Measurements from ENCODE around the gene ZNF750.

ZNF750 gene

GRCh38 chr17:82812058-82812457, 27.8 kb downstream of the ZNF750 start:
- no peak overlapping the region for H3K4me3 ChIP-seq (ENCODE audit: insufficient read depth, low read depth, low read length, poor library complexity, severe bottlenecking)
- no peaks in the 10 kb centered on the region for H3K27me3 ChIP-seq (replicated peaks; ENCODE audit: control insufficient read depth, insufficient read depth, low read length, poor library complexity, severe bottlenecking)
- H3K27ac ChIP-seq (ENCODE audit: insufficient read depth, low read length, poor library complexity, severe bottlenecking): no peak overlapping the region
- H3K36me3 ChIP-seq (ENCODE audit: control insufficient read depth, insufficient read depth, low read length): peaks cover 24% of the 10 kb centered on the region
- no peaks in the 10 kb centered on the region for H3K4me1 ChIP-seq (ENCODE audit: control insufficient read depth, insufficient read depth, low read length, poor library complexity, severe bottlenecking)
- H3K9me3 ChIP-seq (ENCODE audit: control insufficient read depth, low read length): no peaks in the 10 kb centered on the region
- no peak for DNase-seq

GRCh38 chr17:82810644-82811430, 29.0 kb downstream of the ZNF750 start:
- H3K27me3 ChIP-seq (replicated peaks; ENCODE audit: control insufficient read depth, insufficient read depth, low read length, poor library complexity, severe bottlenecking): no peaks in the 10 kb centered on the region
- H3K4me3 ChIP-seq (ENCODE audit: insufficient read depth, low read depth, low read length, poor library complexity, severe bottlenecking): no peak overlapping the region
- no peaks in the 10 kb centered on the region for H3K4me1 ChIP-seq (ENCODE audit: control insufficient read depth, insufficient read depth, low read length, poor library complexity, severe bottlenecking)
- H3K27ac ChIP-seq (ENCODE audit: insufficient read depth, low read length, poor library complexity, severe bottlenecking): no peak overlapping the region
- H3K9me3 ChIP-seq (ENCODE audit: control insufficient read depth, low read length): no peaks in the 10 kb centered on the region
- H3K36me3 ChIP-seq (ENCODE audit: control insufficient read depth, insufficient read depth, low read length): peaks cover 20% of the 10 kb centered on the region
- no peak for DNase-seq

- Histone ChIP-seq H3K9me3 (ENCODE audit: control insufficient read depth, low read length) (no peaks in the 10 kb centered on the region), H3K36me3 (ENCODE audit: control insufficient read depth, insufficient read depth, low read length) (peaks cover 19% of the 10 kb centered on the region), H3K4me1 (ENCODE audit: control insufficient read depth, insufficient read depth, low read length, poor library complexity, severe bottlenecking) (no peaks in the 10 kb centered on the region), H3K4me3 (ENCODE audit: insufficient read depth, low read depth, low read length, poor library complexity, severe bottlenecking) (no peak overlapping the region), H3K27ac (ENCODE audit: insufficient read depth, low read length, poor library complexity, severe bottlenecking) (no peak overlapping the region), H3K27me3 (replicated peaks; ENCODE audit: control insufficient read depth, insufficient read depth, low read length, poor library complexity, severe bottlenecking) (no peaks in the 10 kb centered on the region)
- DNase-seq: no peak
Observed at GRCh38 chr17:82808921-82809905, 30.6 kb downstream of the ZNF750 start.

GRCh38 chr17:82808006-82808405, 31.8 kb downstream of the ZNF750 start:
- Histone ChIP-seq H3K36me3 (ENCODE audit: control insufficient read depth, insufficient read depth, low read length) (peaks cover 19% of the 10 kb centered on the region), H3K4me3 (ENCODE audit: insufficient read depth, low read depth, low read length, poor library complexity, severe bottlenecking) (no peak overlapping the region), H3K4me1 (ENCODE audit: control insufficient read depth, insufficient read depth, low read length, poor library complexity, severe bottlenecking) (no peaks in the 10 kb centered on the region), H3K9me3 (ENCODE audit: control insufficient read depth, low read length) (no peaks in the 10 kb centered on the region), H3K27me3 (replicated peaks; ENCODE audit: control insufficient read depth, insufficient read depth, low read length, poor library complexity, severe bottlenecking) (no peaks in the 10 kb centered on the region), H3K27ac (ENCODE audit: insufficient read depth, low read length, poor library complexity, severe bottlenecking) (no peak overlapping the region)
- no peak for DNase-seq

GRCh38 chr17:82807562-82807961, 32.3 kb downstream of the ZNF750 start:
- no peak overlapping the region for H3K4me3 ChIP-seq (ENCODE audit: insufficient read depth, low read depth, low read length, poor library complexity, severe bottlenecking)
- H3K4me1 ChIP-seq (ENCODE audit: control insufficient read depth, insufficient read depth, low read length, poor library complexity, severe bottlenecking): no peaks in the 10 kb centered on the region
- DNase-seq: no peak
- H3K27ac ChIP-seq (ENCODE audit: insufficient read depth, low read length, poor library complexity, severe bottlenecking): no peak overlapping the region
- H3K9me3 ChIP-seq (ENCODE audit: control insufficient read depth, low read length): no peaks in the 10 kb centered on the region
- H3K27me3 ChIP-seq (replicated peaks; ENCODE audit: control insufficient read depth, insufficient read depth, low read length, poor library complexity, severe bottlenecking): no peaks in the 10 kb centered on the region
- H3K36me3 ChIP-seq (ENCODE audit: control insufficient read depth, insufficient read depth, low read length): peaks cover 19% of the 10 kb centered on the region

GRCh38 chr17:82807101-82807500, 32.7 kb downstream of the ZNF750 start:
- Histone ChIP-seq H3K36me3 (ENCODE audit: control insufficient read depth, insufficient read depth, low read length) (peaks cover 19% of the 10 kb centered on the region), H3K27ac (ENCODE audit: insufficient read depth, low read length, poor library complexity, severe bottlenecking) (no peak overlapping the region), H3K27me3 (replicated peaks; ENCODE audit: control insufficient read depth, insufficient read depth, low read length, poor library complexity, severe bottlenecking) (no peaks in the 10 kb centered on the region)

GRCh38 chr17:82806645-82807044, 33.2 kb downstream of the ZNF750 start:
- peaks cover 19% of the 10 kb centered on the region for H3K36me3 ChIP-seq (ENCODE audit: control insufficient read depth, insufficient read depth, low read length)
- no peak for DNase-seq
- H3K9me3 ChIP-seq (ENCODE audit: control insufficient read depth, low read length): no peaks in the 10 kb centered on the region
- H3K4me3 ChIP-seq (ENCODE audit: insufficient read depth, low read depth, low read length, poor library complexity, severe bottlenecking): no peak overlapping the region
- no peak overlapping the region for H3K27ac ChIP-seq (ENCODE audit: insufficient read depth, low read length, poor library complexity, severe bottlenecking)
- H3K4me1 ChIP-seq (ENCODE audit: control insufficient read depth, insufficient read depth, low read length, poor library complexity, severe bottlenecking): no peaks in the 10 kb centered on the region
- H3K27me3 ChIP-seq (replicated peaks; ENCODE audit: control insufficient read depth, insufficient read depth, low read length, poor library complexity, severe bottlenecking): no peaks in the 10 kb centered on the region

More at GRCh38 chr17:82807101-82807500, 32.7 kb downstream of the ZNF750 start:
- Histone ChIP-seq H3K4me3 (ENCODE audit: insufficient read depth, low read depth, low read length, poor library complexity, severe bottlenecking) (no peak overlapping the region), H3K4me1 (ENCODE audit: control insufficient read depth, insufficient read depth, low read length, poor library complexity, severe bottlenecking) (no peaks in the 10 kb centered on the region), H3K9me3 (ENCODE audit: control insufficient read depth, low read length) (no peaks in the 10 kb centered on the region)
- DNase-seq: no peak

GRCh38 chr17:82805823-82806222, 34.0 kb downstream of the ZNF750 start:
- H3K4me1 ChIP-seq (ENCODE audit: control insufficient read depth, insufficient read depth, low read length, poor library complexity, severe bottlenecking): no peaks in the 10 kb centered on the region
- H3K27me3 ChIP-seq (replicated peaks; ENCODE audit: control insufficient read depth, insufficient read depth, low read length, poor library complexity, severe bottlenecking): no peaks in the 10 kb centered on the region
- H3K4me3 ChIP-seq (ENCODE audit: insufficient read depth, low read depth, low read length, poor library complexity, severe bottlenecking): no peak overlapping the region
- no peak for DNase-seq
- no peaks in the 10 kb centered on the region for H3K9me3 ChIP-seq (ENCODE audit: control insufficient read depth, low read length)
- H3K36me3 ChIP-seq (ENCODE audit: control insufficient read depth, insufficient read depth, low read length): peaks cover 19% of the 10 kb centered on the region
- H3K27ac ChIP-seq (ENCODE audit: insufficient read depth, low read length, poor library complexity, severe bottlenecking): no peak overlapping the region

- DNase-seq: no peak
- Histone ChIP-seq H3K27me3 (replicated peaks; ENCODE audit: control insufficient read depth, insufficient read depth, low read length, poor library complexity, severe bottlenecking) (no peaks in the 10 kb centered on the region), H3K4me1 (ENCODE audit: control insufficient read depth, insufficient read depth, low read length, poor library complexity, severe bottlenecking) (no peaks in the 10 kb centered on the region), H3K9me3 (ENCODE audit: control insufficient read depth, low read length) (no peaks in the 10 kb centered on the region), H3K36me3 (ENCODE audit: control insufficient read depth, insufficient read depth, low read length) (peaks cover 19% of the 10 kb centered on the region), H3K4me3 (ENCODE audit: insufficient read depth, low read depth, low read length, poor library complexity, severe bottlenecking) (no peak overlapping the region), H3K27ac (ENCODE audit: insufficient read depth, low read length, poor library complexity, severe bottlenecking) (no peak overlapping the region)
Observed at GRCh38 chr17:82805254-82805653, 34.6 kb downstream of the ZNF750 start.
